GM21528 (cell line): ENCODE measurements around the gene SLC25A42.

Source experiments
- ATAC-seq: cut with Tn5 transposase; IDR thresholded peaks from one replicate; pipeline ENCODE4 v1.9.1; 2021; ENCODE audit warnings: mild to moderate bottlenecking, moderate library complexity; ENCODE audit not compliant: unreplicated experiment, low FRiP score

The SLC25A42 gene

GRCh38 chr19:19050104-19050503 lies 13.7 kb upstream of the SLC25A42 start:
- ATAC-seq = no peak

GRCh38 chr19:19050731-19051130 lies 13.1 kb upstream of the SLC25A42 start:
- ATAC-seq = no peak

- no peak for ATAC-seq
Measured at GRCh38 chr19:19051478-19052213, 12.1 kb upstream of the SLC25A42 start.

- no peak for ATAC-seq
Measured at GRCh38 chr19:19052921-19053320, 10.9 kb upstream of the SLC25A42 start.

GRCh38 chr19:19053508-19054314 lies 10.1 kb upstream of the SLC25A42 start:
- ATAC-seq = no peak

GRCh38 chr19:19054315-19054938 lies 9.4 kb upstream of the SLC25A42 start:
- ATAC-seq = no peak

- no peak for ATAC-seq
Measured at GRCh38 chr19:19054939-19055440, 8.8 kb upstream of the SLC25A42 start.

- ATAC-seq = no peak
Measured at GRCh38 chr19:19055701-19056100, 8.1 kb upstream of the SLC25A42 start.

GRCh38 chr19:19056636-19057275 lies 7.0 kb upstream of the SLC25A42 start:
- ATAC-seq = no peak

GRCh38 chr19:19057317-19057716 lies 6.5 kb upstream of the SLC25A42 start:
- no peak for ATAC-seq

GRCh38 chr19:19057720-19058119 lies 6.1 kb upstream of the SLC25A42 start:
- ATAC-seq = no peak

- ATAC-seq = no peak
Measured at GRCh38 chr19:19059018-19059836, 4.6 kb upstream of the SLC25A42 start.

- ATAC-seq = no peak
Measured at GRCh38 chr19:19059837-19060611, 3.8 kb upstream of the SLC25A42 start.

- no peak for ATAC-seq
Measured at GRCh38 chr19:19061506-19061905, 2.3 kb upstream of the SLC25A42 start.

GRCh38 chr19:19062454-19063182 lies 1.2 kb upstream of the SLC25A42 start:
- no peak for ATAC-seq

- ATAC-seq = no peak
Measured at GRCh38 chr19:19064098-19064722, 416 bp downstream of the SLC25A42 start.

GRCh38 chr19:19064811-19065745 lies 1.3 kb downstream of the SLC25A42 start:
- ATAC-seq = no peak
